ENCODE measurements around the gene MRTO4. TPM values are rescaled to one million over a fixed set of nuclear protein-coding genes. Genes with fewer than 3 reads are reported as not detected.
A peak's percentile ranks its signal among the peaks of the same experiment; 100 is the strongest.
"Not testable (repeated sequence)": the region's sequence is repeated elsewhere in the genome, so short reads cannot be mapped to it uniquely, and the experiment has no call there.

The MRTO4 gene
- total and polyA plus RNA-seq, 7 experiments from 2014 or later: 17.1 to 42.3 (median 22.5) TPM

- intact Hi-C loops (cut with micrococcal nuclease); H3K36me3 ChIP-seq (ENCODE audit: control insufficient read depth in 2 of 3, insufficient read depth in 3 of 3, low read length in 3 of 3); H3K4me3 ChIP-seq (ENCODE audit: low read length); DNase-seq; H3K27me3 ChIP-seq (ENCODE audit: control insufficient read depth in 2 of 2, insufficient read depth in 2 of 2, low read length in 2 of 2); H3K9me3 ChIP-seq (ENCODE audit: control insufficient read depth in 2 of 3, low read length in 3 of 3); H3K4me1 ChIP-seq (ENCODE audit: control insufficient read depth in 2 of 2, insufficient read depth in 2 of 2, low read length in 2 of 2); H3K4me1 Mint-ChIP-seq; H3K27ac Mint-ChIP-seq; H3K27ac ChIP-seq (ENCODE audit: low read depth, low read length); CTCF ChIA-PET: not testable (repeated sequence)
- H3K27me3 Mint-ChIP-seq: peaks cover 17 to 23% (median 20%) of the 10 kb centered on the region in 5 donors
- peak overlapping the region in 1 of 10 donors; percentile 13 for H3K4me3 Mint-ChIP-seq
- peak; percentile 47 for ATAC-seq
- POLR2A ChIA-PET: interaction anchor here (1.1 kb wide), 1 partner anchor 31 kb away, joined by 3 read pairs; no protein-coding TSS in a partner anchor
- peaks cover 0 to 21% (median 6%) of the 10 kb centered on the region in 11 donors for H3K9me3 Mint-ChIP-seq
- peaks cover 4 to 12% (median 5%) of the 10 kb centered on the region in 5 donors for H3K36me3 Mint-ChIP-seq
Measured at GRCh38 chr1:19273844-19274531, 22.4 kb downstream of the MRTO4 start.

DNA sequence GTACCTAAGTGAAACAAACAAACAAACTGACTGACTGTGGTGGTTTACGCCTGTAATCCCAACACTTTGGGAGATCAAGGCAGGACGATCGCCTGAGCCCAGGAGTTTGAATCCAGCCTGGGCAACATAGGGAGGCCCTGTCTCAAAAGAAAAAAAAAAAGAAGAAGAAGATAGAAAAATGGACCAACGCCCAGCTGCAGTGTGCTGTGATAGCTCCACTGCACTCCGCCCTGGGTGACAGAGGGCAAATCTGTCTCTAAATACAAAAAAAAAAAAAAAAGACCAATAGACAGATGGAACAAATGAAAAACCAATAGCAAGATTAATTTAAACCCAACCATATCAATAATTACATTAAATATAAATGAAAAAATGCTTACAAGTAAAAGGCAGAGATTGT lies 23.0 kb downstream of the MRTO4 start:
- H3K36me3 Mint-ChIP-seq: peaks cover 4 to 16% (median 5%) of the 10 kb centered on the region in 5 donors
- Histone ChIP-seq H3K4me1 (ENCODE audit: control insufficient read depth in 2 of 2, insufficient read depth in 2 of 2, low read length in 2 of 2) (no peaks in the 10 kb centered on the region), H3K27ac (ENCODE audit: low read depth, low read length) (no peak overlapping the region), H3K4me3 (ENCODE audit: low read length) (no peak overlapping the region), H3K27me3 (ENCODE audit: control insufficient read depth in 2 of 2, insufficient read depth in 2 of 2, low read length in 2 of 2) (no peaks in the 10 kb centered on the region), H3K36me3 (ENCODE audit: control insufficient read depth in 2 of 3, insufficient read depth in 3 of 3, low read length in 3 of 3) (no peaks in the 10 kb centered on the region), H3K9me3 (ENCODE audit: control insufficient read depth in 2 of 3, low read length in 3 of 3) (no peaks in the 10 kb centered on the region)
- H3K4me3 Mint-ChIP-seq: no peak overlapping the region
- ATAC-seq (no peak), DNase-seq (no peak)
- peaks cover 0 to 22% (median 6%) of the 10 kb centered on the region in 11 donors for H3K9me3 Mint-ChIP-seq
- H3K4me1 Mint-ChIP-seq: peaks cover 0 to 5% (median 2%) of the 10 kb centered on the region in 7 donors
- POLR2A ChIA-PET: interaction anchor here (0.6 kb wide), 1 partner anchor 239 kb away, joined by 3 read pairs; no protein-coding TSS in a partner anchor
- H3K27me3 Mint-ChIP-seq: peaks cover 17 to 23% (median 20%) of the 10 kb centered on the region in 5 donors
- no peak overlapping the region for H3K27ac Mint-ChIP-seq
- intact Hi-C loops (cut with micrococcal nuclease): no loop called here
- CTCF ChIA-PET: no interaction called here

- ATAC-seq: no peak
- H3K36me3 Mint-ChIP-seq: peaks cover 0 to 5% (median 0%) of the 10 kb centered on the region in 5 donors
- Histone ChIP-seq H3K4me1 (ENCODE audit: control insufficient read depth in 2 of 2, insufficient read depth in 2 of 2, low read length in 2 of 2) (peaks cover under 1 to 2% of the 10 kb centered on the region in 2 donors), H3K36me3 (ENCODE audit: control insufficient read depth in 2 of 3, insufficient read depth in 3 of 3, low read length in 3 of 3) (no peaks in the 10 kb centered on the region), H3K27me3 (ENCODE audit: control insufficient read depth in 2 of 2, insufficient read depth in 2 of 2, low read length in 2 of 2) (no peaks in the 10 kb centered on the region), H3K27ac (ENCODE audit: low read depth, low read length) (no peak overlapping the region), H3K4me3 (ENCODE audit: low read length) (no peak overlapping the region), H3K9me3 (ENCODE audit: control insufficient read depth in 2 of 3, low read length in 3 of 3) (no peaks in the 10 kb centered on the region)
- DNase-seq: no peak
- H3K27me3 Mint-ChIP-seq: peaks cover 0 to 6% (median 4%) of the 10 kb centered on the region in 5 donors
- H3K4me3 Mint-ChIP-seq: no peak overlapping the region
- ChIA-PET CTCF (no interaction called here), POLR2A (no interaction called here)
- H3K27ac Mint-ChIP-seq: no peak overlapping the region
- intact Hi-C loops (cut with micrococcal nuclease): no loop called here
- peaks cover 0 to 7% (median 4%) of the 10 kb centered on the region in 7 donors for H3K4me1 Mint-ChIP-seq
- peaks cover 0 to 6% (median 0%) of the 10 kb centered on the region in 11 donors for H3K9me3 Mint-ChIP-seq
Measured at GRCh38 chr1:19283891-19284290, 32.3 kb downstream of the MRTO4 start.

DNA sequence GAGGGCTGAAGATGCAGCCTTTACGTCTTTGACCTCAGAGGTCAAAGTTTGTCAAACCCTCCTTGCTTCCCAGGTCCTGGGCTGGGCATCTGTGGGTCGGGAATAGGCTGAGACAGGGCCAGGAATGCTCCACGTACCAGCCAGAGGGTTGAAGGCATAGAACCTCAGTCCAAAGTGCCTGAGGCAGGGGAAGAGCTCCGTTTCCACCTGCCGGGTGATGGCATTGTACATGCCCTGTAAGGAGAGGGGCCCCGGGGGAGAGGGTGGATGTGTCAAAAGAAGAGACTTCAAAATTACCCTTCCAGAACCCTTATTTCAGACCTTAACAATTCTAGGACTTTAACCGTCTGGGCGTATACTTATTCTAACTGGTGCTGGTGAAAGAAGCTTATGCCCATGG lies 33.3 kb downstream of the MRTO4 start:
- peaks cover 3 to 7% of the 10 kb centered on the region in 2 donors for H3K4me1 ChIP-seq (ENCODE audit: control insufficient read depth in 2 of 2, insufficient read depth in 2 of 2, low read length in 2 of 2)
- DNase-seq: no peak
- intact Hi-C loops (cut with micrococcal nuclease): no loop called here
- Mint-ChIP-seq H3K36me3 (peaks cover 0 to 8% (median 4%) of the 10 kb centered on the region in 5 donors), H3K4me3 (no peak overlapping the region), H3K9me3 (peaks cover 0 to 3% (median 0%) of the 10 kb centered on the region in 11 donors), H3K27ac (no peak overlapping the region), H3K4me1 (peaks cover 0 to 11% (median 9%) of the 10 kb centered on the region in 7 donors), H3K27me3 (peaks cover 7 to 15% (median 10%) of the 10 kb centered on the region in 5 donors)
- no peaks in the 10 kb centered on the region for H3K9me3 ChIP-seq (ENCODE audit: control insufficient read depth in 2 of 3, low read length in 3 of 3)
- ChIA-PET CTCF (no interaction called here), POLR2A (no interaction called here)
- H3K4me3 ChIP-seq (ENCODE audit: low read length): no peak overlapping the region
- no peak overlapping the region for H3K27ac ChIP-seq (ENCODE audit: low read depth, low read length)
- no peaks in the 10 kb centered on the region for H3K36me3 ChIP-seq (ENCODE audit: control insufficient read depth in 2 of 3, insufficient read depth in 3 of 3, low read length in 3 of 3)
- ATAC-seq: no peak
- no peaks in the 10 kb centered on the region for H3K27me3 ChIP-seq (ENCODE audit: control insufficient read depth in 2 of 2, insufficient read depth in 2 of 2, low read length in 2 of 2)

- Mint-ChIP-seq H3K36me3 (peaks cover 0 to 11% (median 4%) of the 10 kb centered on the region in 5 donors), H3K4me1 (peaks cover 0 to 11% (median 9%) of the 10 kb centered on the region in 7 donors), H3K27me3 (peaks cover 9 to 17% (median 10%) of the 10 kb centered on the region in 5 donors)
- H3K27ac Mint-ChIP-seq; H3K9me3 Mint-ChIP-seq; POLR2A ChIA-PET; DNase-seq; CTCF ChIA-PET; ATAC-seq; H3K36me3 ChIP-seq (ENCODE audit: control insufficient read depth in 2 of 3, insufficient read depth in 3 of 3, low read length in 3 of 3); H3K27ac ChIP-seq (ENCODE audit: low read depth, low read length); H3K4me3 Mint-ChIP-seq; H3K4me3 ChIP-seq (ENCODE audit: low read length); H3K4me1 ChIP-seq (ENCODE audit: control insufficient read depth in 2 of 2, insufficient read depth in 2 of 2, low read length in 2 of 2); H3K9me3 ChIP-seq (ENCODE audit: control insufficient read depth in 2 of 3, low read length in 3 of 3); H3K27me3 ChIP-seq (ENCODE audit: control insufficient read depth in 2 of 2, insufficient read depth in 2 of 2, low read length in 2 of 2); intact Hi-C loops (cut with micrococcal nuclease): not testable (repeated sequence)
Measured at GRCh38 chr1:19285366-19285765, 33.8 kb downstream of the MRTO4 start.

GRCh38 chr1:19285807-19286206 lies 34.2 kb downstream of the MRTO4 start:
- H3K4me3 Mint-ChIP-seq; CTCF ChIA-PET; intact Hi-C loops (cut with micrococcal nuclease); ATAC-seq; H3K27ac ChIP-seq (ENCODE audit: low read depth, low read length); H3K27me3 ChIP-seq (ENCODE audit: control insufficient read depth in 2 of 2, insufficient read depth in 2 of 2, low read length in 2 of 2); H3K9me3 ChIP-seq (ENCODE audit: control insufficient read depth in 2 of 3, low read length in 3 of 3); DNase-seq; POLR2A ChIA-PET; H3K9me3 Mint-ChIP-seq; H3K4me3 ChIP-seq (ENCODE audit: low read length); H3K4me1 ChIP-seq (ENCODE audit: control insufficient read depth in 2 of 2, insufficient read depth in 2 of 2, low read length in 2 of 2); H3K27ac Mint-ChIP-seq; H3K36me3 ChIP-seq (ENCODE audit: control insufficient read depth in 2 of 3, insufficient read depth in 3 of 3, low read length in 3 of 3): not testable (repeated sequence)
- Mint-ChIP-seq H3K4me1 (peaks cover 0 to 11% (median 9%) of the 10 kb centered on the region in 7 donors), H3K27me3 (peaks cover 9 to 17% (median 10%) of the 10 kb centered on the region in 5 donors), H3K36me3 (peaks cover 0 to 11% (median 4%) of the 10 kb centered on the region in 5 donors)
